ENCODE measurements around the gene MIX23. TPM values are rescaled to one million over a fixed set of nuclear protein-coding genes. Genes with fewer than 3 reads are reported as not detected.

The MIX23 gene
- total and polyA plus RNA-seq, 10 of the 15 experiments (the other 5 are each of a cell fraction or from before 2014, with no cell fraction given) = 30.0 to 176 (median 62.4) TPM

DNA sequence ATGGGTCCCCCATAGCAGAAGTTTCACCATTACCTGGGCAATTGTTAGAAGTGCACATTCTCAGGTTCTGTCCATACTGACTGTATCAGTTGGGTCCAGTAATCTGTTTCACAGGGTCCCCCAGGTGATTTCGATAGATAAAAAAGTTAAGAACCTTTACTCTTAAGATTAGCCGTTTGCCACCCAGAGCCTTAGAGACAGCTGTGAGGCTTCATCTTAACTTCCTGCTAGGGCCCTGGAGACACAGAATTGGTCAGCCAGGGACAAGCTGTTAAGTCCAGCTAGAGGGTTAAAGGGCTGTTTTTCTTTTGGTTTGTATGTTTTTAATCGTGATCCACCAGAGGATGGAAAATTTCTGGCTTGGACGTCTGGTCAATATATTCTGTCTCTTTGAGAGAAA is 7.6 kb upstream of the MIX23 start:
- H4K20me1 ChIP-seq (ENCODE audit: control insufficient read depth, insufficient read depth) = no peaks in the 10 kb centered on the region
- intact Hi-C loops (cut with micrococcal nuclease; ENCODE audit: unreplicated experiment) = loop anchor here (10.0 kb wide), 2 partner anchors 144 to 634 kb away; partner anchors contain the start of gene SEMA5B
- WGBS (ENCODE audit: insufficient coverage, insufficient replicate concordance, low lambda C conversion rate, missing lambda C conversion rate) = 73% methylated on average over 4 of the region's 4 CpGs
- no peaks in the 10 kb centered on the region for H3K9me3 ChIP-seq (replicated peaks; ENCODE audit: control insufficient read depth, insufficient read depth, low read length)
- no peak overlapping the region for H2AFZ ChIP-seq (ENCODE audit: control insufficient read depth, low read depth, low read length)
- no TSS peak for BruUV-seq (replicated peaks)
- H3K4me3 ChIP-seq = no peak overlapping the region
- H3K4me1 ChIP-seq (ENCODE audit: control insufficient read depth, insufficient read depth, low read length) = peaks cover 5% of the 10 kb centered on the region
- RAD21 ChIA-PET (ENCODE audit: unreplicated experiment) = interaction anchor here (0.8 to 3.9 kb wide), 5 partner anchors 26 to 288 kb away, joined by 3 to 32 read pairs (median 8); partner anchors contain the start of gene KPNA1
- H3K79me2 ChIP-seq (ENCODE audit: control insufficient read depth, insufficient read depth, low read length) = peaks cover 51% of the 10 kb centered on the region
- in situ Hi-C loops (cut with MboI) = no loop called here
- no peak for DNase-seq (ENCODE audit: low read depth, low spot score)
- H3K9ac ChIP-seq (ENCODE audit: control insufficient read depth, insufficient read depth, low read length) = no peak overlapping the region
- ATAC-seq = 0 out of 3 replicates have a peak, but pooled peaks have one; percentile 16
- TF ChIP-seq GABPA (IDR thresholded peaks at IDR 0.05; ENCODE audit: low read depth) (no peak), ETV6 (conservative IDR thresholded peaks at IDR 0.05 in 1 of 2, IDR thresholded peaks at IDR 0.05 in 1 of 2; ENCODE audit: borderline replicate concordance in 1 of 2, low read depth in 1 of 2) (no peak), SIN3A (IDR thresholded peaks at IDR 0.05; ENCODE audit: low read depth, low read length) (no peak), MEF2A (IDR thresholded peaks at IDR 0.05; ENCODE audit: insufficient read depth, low read depth, low read length) (no peak), CREM (IDR thresholded peaks at IDR 0.05; ENCODE audit: low read depth) (no peak), SMC3 (IDR thresholded peaks at IDR 0.05; ENCODE audit: borderline replicate concordance, low read length) (no peak), ASH2L (IDR thresholded peaks at IDR 0.05; ENCODE audit: borderline replicate concordance, low read depth) (no peak), POLR2AphosphoS5 (IDR thresholded peaks at IDR 0.05; ENCODE audit: low read length) (no peak), RB1 (IDR thresholded peaks at IDR 0.05; ENCODE audit: borderline replicate concordance) (no peak)
- TF ChIP-seq, protein P1, sequence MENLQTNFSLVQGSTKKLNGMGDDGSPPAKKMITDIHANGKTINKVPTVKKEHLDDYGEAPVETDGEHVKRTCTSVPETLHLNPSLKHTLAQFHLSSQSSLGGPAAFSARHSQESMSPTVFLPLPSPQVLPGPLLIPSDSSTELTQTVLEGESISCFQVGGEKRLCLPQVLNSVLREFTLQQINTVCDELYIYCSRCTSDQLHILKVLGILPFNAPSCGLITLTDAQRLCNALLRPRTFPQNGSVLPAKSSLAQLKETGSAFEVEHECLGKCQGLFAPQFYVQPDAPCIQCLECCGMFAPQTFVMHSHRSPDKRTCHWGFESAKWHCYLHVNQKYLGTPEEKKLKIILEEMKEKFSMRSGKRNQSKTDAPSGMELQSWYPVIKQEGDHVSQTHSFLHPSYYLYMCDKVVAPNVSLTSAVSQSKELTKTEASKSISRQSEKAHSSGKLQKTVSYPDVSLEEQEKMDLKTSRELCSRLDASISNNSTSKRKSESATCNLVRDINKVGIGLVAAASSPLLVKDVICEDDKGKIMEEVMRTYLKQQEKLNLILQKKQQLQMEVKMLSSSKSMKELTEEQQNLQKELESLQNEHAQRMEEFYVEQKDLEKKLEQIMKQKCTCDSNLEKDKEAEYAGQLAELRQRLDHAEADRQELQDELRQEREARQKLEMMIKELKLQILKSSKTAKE (IDR thresholded peaks at IDR 0.05; ENCODE audit: low read depth, poor library complexity, severe bottlenecking) = no peak
- TF ChIP-seq, protein P2, sequence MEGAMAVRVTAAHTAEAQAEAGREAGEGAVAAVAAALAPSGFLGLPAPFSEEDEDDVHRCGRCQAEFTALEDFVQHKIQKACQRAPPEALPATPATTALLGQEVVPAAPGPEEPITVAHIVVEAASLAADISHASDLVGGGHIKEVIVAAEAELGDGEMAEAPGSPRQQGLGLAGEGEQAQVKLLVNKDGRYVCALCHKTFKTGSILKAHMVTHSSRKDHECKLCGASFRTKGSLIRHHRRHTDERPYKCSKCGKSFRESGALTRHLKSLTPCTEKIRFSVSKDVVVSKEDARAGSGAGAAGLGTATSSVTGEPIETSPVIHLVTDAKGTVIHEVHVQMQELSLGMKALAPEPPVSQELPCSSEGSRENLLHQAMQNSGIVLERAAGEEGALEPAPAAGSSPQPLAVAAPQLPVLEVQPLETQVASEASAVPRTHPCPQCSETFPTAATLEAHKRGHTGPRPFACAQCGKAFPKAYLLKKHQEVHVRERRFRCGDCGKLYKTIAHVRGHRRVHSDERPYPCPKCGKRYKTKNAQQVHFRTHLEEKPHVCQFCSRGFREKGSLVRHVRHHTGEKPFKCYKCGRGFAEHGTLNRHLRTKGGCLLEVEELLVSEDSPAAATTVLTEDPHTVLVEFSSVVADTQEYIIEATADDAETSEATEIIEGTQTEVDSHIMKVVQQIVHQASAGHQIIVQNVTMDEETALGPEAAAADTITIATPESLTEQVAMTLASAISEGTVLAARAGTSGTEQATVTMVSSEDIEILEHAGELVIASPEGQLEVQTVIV (IDR thresholded peaks at IDR 0.05; ENCODE audit: borderline replicate concordance, partially characterized antibody) = no peak
- TF ChIP-seq, protein P3, sequence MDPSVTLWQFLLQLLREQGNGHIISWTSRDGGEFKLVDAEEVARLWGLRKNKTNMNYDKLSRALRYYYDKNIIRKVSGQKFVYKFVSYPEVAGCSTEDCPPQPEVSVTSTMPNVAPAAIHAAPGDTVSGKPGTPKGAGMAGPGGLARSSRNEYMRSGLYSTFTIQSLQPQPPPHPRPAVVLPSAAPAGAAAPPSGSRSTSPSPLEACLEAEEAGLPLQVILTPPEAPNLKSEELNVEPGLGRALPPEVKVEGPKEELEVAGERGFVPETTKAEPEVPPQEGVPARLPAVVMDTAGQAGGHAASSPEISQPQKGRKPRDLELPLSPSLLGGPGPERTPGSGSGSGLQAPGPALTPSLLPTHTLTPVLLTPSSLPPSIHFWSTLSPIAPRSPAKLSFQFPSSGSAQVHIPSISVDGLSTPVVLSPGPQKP (IDR thresholded peaks at IDR 0.05; ENCODE audit: low read depth, low read length) = no peak
- TF ChIP-seq, protein P4, sequence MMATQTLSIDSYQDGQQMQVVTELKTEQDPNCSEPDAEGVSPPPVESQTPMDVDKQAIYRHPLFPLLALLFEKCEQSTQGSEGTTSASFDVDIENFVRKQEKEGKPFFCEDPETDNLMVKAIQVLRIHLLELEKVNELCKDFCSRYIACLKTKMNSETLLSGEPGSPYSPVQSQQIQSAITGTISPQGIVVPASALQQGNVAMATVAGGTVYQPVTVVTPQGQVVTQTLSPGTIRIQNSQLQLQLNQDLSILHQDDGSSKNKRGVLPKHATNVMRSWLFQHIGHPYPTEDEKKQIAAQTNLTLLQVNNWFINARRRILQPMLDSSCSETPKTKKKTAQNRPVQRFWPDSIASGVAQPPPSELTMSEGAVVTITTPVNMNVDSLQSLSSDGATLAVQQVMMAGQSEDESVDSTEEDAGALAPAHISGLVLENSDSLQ (IDR thresholded peaks at IDR 0.05) = no peak
- SMC1A ChIA-PET (ENCODE audit: uncharacterized antibody, unreplicated experiment) = interaction anchor here (0.9 to 6.7 kb wide), 11 partner anchors 12 to 844 kb away, joined by 3 to 70 read pairs (median 7); partner anchors contain the start of genes POLQ and WDR5B
- no peak overlapping the region for H3K27ac ChIP-seq (ENCODE audit: control insufficient read depth, insufficient read depth)
- peaks cover 2 to 11% of the 10 kb centered on the region in 2 experiments; a peak in 2 of 4 replicates for H3K36me3 ChIP-seq (ENCODE audit: control insufficient read depth in 2 of 2, insufficient read depth in 2 of 2, low read length in 1 of 2)
- POLR2A ChIA-PET = interaction anchor here (0.6 to 3.5 kb wide), 3 partner anchors 26 to 133 kb away, joined by 3 to 13 read pairs (median 8); no protein-coding TSS in a partner anchor
- H3K4me2 ChIP-seq (ENCODE audit: control insufficient read depth, insufficient read depth) = no peak overlapping the region
- no peak for FAIRE-seq
- H3K27me3 ChIP-seq (replicated peaks in 1 of 2; ENCODE audit: control insufficient read depth in 2 of 2, insufficient read depth in 2 of 2, low read length in 1 of 2) = no peaks in the 10 kb centered on the region
- CTCF ChIA-PET = interaction anchor here (0.7 to 6.3 kb wide), 12 partner anchors 9 to 297 kb away, joined by 3 to 72 read pairs (median 6); partner anchors contain the start of genes PARP14 and WDR5B

Data from GM12878 (cell line).